Measurements from ENCODE around the gene TNS3. TPM values are rescaled to one million over a fixed set of nuclear protein-coding genes. Genes with fewer than 3 reads are reported as not detected.

TNS3 gene
- total and polyA plus RNA-seq, 4 experiments from 2014 or later = 0.11 to 3.2 (median 1.3) TPM; not detected in 1

DNA sequence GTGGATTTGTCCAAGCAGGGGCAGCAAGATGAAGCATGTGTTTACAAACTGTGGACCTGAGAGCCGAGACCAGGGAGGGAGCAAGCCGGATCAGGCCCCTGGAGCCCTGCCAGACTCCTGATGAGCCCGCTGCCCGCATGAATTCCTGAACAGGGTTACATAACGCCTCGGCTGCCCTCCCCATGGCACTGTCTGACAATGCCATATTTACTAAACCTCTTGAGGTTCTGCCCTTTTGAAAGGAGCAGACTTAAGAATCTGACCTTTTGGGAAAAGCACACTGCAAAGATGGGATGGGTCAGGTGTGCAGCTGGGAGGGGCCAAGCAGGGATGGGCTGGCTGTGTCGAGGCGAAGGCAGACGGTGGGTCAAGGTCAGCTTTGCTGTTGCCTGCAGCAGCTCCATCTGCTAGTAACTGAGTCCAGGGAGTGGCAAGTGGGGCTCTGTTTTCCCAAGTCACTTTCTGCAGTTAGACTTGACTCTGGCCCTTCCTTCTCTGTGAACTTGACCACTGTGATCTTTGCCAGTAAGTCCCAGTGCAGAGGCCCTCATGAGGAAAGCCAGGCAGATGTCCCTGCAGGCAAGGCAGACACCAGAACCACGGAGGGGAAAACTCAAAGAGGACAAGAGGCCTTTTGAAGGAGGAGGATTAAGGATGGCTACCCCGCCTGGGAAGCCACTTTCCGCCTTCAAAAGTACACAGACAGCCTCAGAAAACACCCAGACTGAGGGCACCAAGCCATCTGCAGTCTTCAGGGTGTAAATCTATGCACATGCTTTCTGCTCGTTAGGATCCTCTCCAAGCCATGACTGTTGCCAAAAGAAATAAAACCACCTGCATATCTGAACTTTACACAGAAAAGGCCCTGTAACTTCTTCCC lies 175.8 kb downstream of the TNS3 start:
- ChIA-PET CTCF (ENCODE audit: partially characterized antibody) (no interaction called here), POLR2A (ENCODE audit: partially characterized antibody) (no interaction called here)
- no peaks in the 10 kb centered on the region for H3K9me3 ChIP-seq (ENCODE audit: control insufficient read depth in 1 of 2, low read length in 2 of 2)
- Mint-ChIP-seq H3K27me3 (no peaks in the 10 kb centered on the region), H3K4me3 (no peak overlapping the region), H3K36me3 (no peaks in the 10 kb centered on the region), H3K9me3 (peaks cover 0 to 6% (median 0%) of the 10 kb centered on the region in 8 donors), H3K27ac (no peak overlapping the region), H3K4me1 (no peaks in the 10 kb centered on the region)
- intact Hi-C loops (cut with micrococcal nuclease) = no loop called here
- H3K4me1 ChIP-seq (ENCODE audit: insufficient read depth, low read length) = no peaks in the 10 kb centered on the region
- no peaks in the 10 kb centered on the region for H3K36me3 ChIP-seq (ENCODE audit: insufficient read depth, low read length)
- no peak for DNase-seq
- no peak overlapping the region for H3K4me3 ChIP-seq (ENCODE audit: low read length in 2 of 2)
- no peaks in the 10 kb centered on the region for H3K27me3 ChIP-seq (ENCODE audit: insufficient read depth, low read length)
- H3K27ac ChIP-seq (ENCODE audit: low read depth, low read length) = no peak overlapping the region

DNA sequence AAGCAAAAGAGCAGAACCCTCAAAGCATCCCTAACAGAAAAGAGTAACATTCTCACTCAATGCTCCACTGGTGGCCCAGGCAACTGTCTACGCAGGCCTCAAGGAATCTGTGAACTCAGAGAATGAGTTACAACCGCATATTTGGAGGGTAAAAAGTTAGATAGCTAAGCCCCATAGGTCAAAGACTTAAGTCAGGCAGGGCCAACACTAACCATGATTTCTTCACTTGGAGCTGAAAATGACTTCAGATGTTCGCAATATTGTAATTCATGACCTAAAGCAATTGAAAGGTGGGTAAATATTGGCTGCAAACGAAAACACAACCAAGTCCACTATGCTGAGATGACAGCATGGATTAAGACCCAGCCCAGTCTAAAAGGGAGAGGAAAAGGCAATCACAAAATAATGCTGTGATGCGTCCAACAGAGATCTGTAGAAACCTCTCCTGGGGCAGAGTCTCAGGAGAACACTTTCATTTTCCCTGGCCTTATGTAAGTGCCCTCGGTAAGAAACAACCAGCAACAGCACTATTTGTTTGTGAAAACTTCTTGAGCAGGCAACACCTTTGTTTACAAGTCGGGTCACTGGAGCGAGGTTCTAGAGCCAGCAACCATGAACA lies 176.5 kb downstream of the TNS3 start:
- H3K4me1 ChIP-seq (ENCODE audit: insufficient read depth, low read length) = no peaks in the 10 kb centered on the region
- H3K36me3 ChIP-seq (ENCODE audit: insufficient read depth, low read length) = no peaks in the 10 kb centered on the region
- no peak for DNase-seq
- Mint-ChIP-seq H3K36me3 (no peaks in the 10 kb centered on the region), H3K27me3 (no peaks in the 10 kb centered on the region), H3K9me3 (peaks cover 0 to 6% (median 0%) of the 10 kb centered on the region in 8 donors), H3K4me3 (no peak overlapping the region), H3K27ac (no peak overlapping the region), H3K4me1 (no peaks in the 10 kb centered on the region)
- intact Hi-C loops (cut with micrococcal nuclease) = no loop called here
- ChIA-PET CTCF (ENCODE audit: partially characterized antibody) (no interaction called here), POLR2A (ENCODE audit: partially characterized antibody) (no interaction called here)
- no peak overlapping the region for H3K4me3 ChIP-seq (ENCODE audit: low read length in 2 of 2)
- H3K27ac ChIP-seq (ENCODE audit: low read depth, low read length) = no peak overlapping the region
- no peaks in the 10 kb centered on the region for H3K9me3 ChIP-seq (ENCODE audit: control insufficient read depth in 1 of 2, low read length in 2 of 2)
- H3K27me3 ChIP-seq (ENCODE audit: insufficient read depth, low read length) = no peaks in the 10 kb centered on the region

DNA sequence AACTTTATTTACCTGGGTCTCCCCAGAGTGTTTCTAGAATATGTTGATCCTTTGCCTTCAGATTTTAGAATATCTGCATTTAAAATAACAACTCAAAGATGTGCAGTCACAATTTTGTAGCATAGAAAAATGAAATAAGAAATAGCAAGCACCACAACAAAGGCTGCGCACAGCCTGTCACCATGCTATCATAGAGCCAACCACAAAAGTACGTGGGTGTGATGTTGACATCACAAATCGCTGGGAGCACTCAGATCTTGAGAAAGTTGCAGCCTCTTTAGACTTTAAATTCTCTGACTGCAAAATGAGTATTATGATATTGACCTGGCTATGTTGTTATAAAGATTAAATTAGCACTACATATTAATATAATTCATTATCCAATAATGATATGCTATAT lies 177.9 kb downstream of the TNS3 start:
- Mint-ChIP-seq H3K27ac (no peak overlapping the region), H3K9me3 (peaks cover 0 to 6% (median 0%) of the 10 kb centered on the region in 8 donors), H3K36me3 (no peaks in the 10 kb centered on the region), H3K27me3 (no peaks in the 10 kb centered on the region), H3K4me3 (no peak overlapping the region), H3K4me1 (no peaks in the 10 kb centered on the region)
- Histone ChIP-seq H3K27ac (ENCODE audit: low read depth, low read length) (no peak overlapping the region), H3K27me3 (ENCODE audit: insufficient read depth, low read length) (no peaks in the 10 kb centered on the region), H3K4me3 (ENCODE audit: low read length in 2 of 2) (no peak overlapping the region), H3K9me3 (ENCODE audit: control insufficient read depth in 1 of 2, low read length in 2 of 2) (no peaks in the 10 kb centered on the region), H3K4me1 (ENCODE audit: insufficient read depth, low read length) (no peaks in the 10 kb centered on the region), H3K36me3 (ENCODE audit: insufficient read depth, low read length) (no peaks in the 10 kb centered on the region)
- ChIA-PET POLR2A (ENCODE audit: partially characterized antibody) (no interaction called here), CTCF (ENCODE audit: partially characterized antibody) (no interaction called here)
- no peak for DNase-seq
- intact Hi-C loops (cut with micrococcal nuclease) = no loop called here

DNA sequence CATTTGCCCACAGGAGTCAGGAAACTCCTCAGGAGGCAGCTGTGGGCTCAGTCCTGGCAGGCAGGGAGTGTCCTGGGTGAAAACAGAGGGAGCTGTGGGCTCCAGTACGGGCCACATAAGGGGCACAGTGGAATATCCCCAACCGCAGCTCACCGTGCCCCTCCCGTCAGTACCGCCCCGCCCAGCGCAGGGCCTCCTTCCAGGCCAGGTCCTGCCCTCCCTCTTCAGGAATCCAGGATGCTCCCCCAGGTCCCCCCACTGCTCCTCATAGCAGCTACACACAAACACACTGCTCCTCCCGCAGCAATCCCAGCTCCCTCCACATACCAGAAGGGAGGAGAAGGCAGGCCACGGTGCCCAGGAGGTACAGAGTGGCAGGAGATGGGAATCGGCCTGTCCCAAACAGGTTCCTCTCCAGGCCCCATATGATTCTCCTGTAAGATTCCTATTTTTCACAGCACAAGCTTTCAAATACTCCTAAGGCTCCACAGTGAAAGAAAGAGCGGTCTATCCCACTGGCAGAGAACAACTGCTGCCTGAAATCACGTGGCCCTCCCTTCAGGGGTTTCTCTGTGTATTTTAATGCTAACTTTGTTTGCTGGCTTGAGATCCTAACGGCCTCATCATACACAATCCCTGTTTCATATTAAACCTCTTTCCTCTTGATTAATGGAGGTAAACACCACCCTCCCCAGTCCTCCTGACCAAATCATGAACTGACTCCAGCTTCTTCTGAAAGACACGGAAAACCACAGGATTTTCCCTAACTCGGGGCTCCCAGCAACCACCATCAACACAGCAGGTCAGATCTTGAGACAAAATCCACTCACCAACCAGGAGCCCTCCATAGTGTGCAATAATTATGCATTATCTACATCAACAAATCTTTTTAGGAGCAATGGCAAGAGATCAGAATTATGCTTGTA lies 178.7 kb downstream of the TNS3 start:
- H3K27ac ChIP-seq (ENCODE audit: low read depth, low read length) = no peak overlapping the region
- no peaks in the 10 kb centered on the region for H3K9me3 ChIP-seq (ENCODE audit: control insufficient read depth in 1 of 2, low read length in 2 of 2)
- no peak overlapping the region for H3K4me3 ChIP-seq (ENCODE audit: low read length in 2 of 2)
- Mint-ChIP-seq H3K4me1 (no peaks in the 10 kb centered on the region), H3K9me3 (peaks cover 0 to 6% (median 0%) of the 10 kb centered on the region in 8 donors), H3K36me3 (no peaks in the 10 kb centered on the region), H3K27me3 (no peaks in the 10 kb centered on the region), H3K4me3 (no peak overlapping the region), H3K27ac (no peak overlapping the region)
- no peaks in the 10 kb centered on the region for H3K27me3 ChIP-seq (ENCODE audit: insufficient read depth, low read length)
- H3K36me3 ChIP-seq (ENCODE audit: insufficient read depth, low read length) = no peaks in the 10 kb centered on the region
- intact Hi-C loops (cut with micrococcal nuclease) = no loop called here
- ChIA-PET POLR2A (ENCODE audit: partially characterized antibody) (no interaction called here), CTCF (ENCODE audit: partially characterized antibody) (no interaction called here)
- no peaks in the 10 kb centered on the region for H3K4me1 ChIP-seq (ENCODE audit: insufficient read depth, low read length)
- no peak for DNase-seq

DNA sequence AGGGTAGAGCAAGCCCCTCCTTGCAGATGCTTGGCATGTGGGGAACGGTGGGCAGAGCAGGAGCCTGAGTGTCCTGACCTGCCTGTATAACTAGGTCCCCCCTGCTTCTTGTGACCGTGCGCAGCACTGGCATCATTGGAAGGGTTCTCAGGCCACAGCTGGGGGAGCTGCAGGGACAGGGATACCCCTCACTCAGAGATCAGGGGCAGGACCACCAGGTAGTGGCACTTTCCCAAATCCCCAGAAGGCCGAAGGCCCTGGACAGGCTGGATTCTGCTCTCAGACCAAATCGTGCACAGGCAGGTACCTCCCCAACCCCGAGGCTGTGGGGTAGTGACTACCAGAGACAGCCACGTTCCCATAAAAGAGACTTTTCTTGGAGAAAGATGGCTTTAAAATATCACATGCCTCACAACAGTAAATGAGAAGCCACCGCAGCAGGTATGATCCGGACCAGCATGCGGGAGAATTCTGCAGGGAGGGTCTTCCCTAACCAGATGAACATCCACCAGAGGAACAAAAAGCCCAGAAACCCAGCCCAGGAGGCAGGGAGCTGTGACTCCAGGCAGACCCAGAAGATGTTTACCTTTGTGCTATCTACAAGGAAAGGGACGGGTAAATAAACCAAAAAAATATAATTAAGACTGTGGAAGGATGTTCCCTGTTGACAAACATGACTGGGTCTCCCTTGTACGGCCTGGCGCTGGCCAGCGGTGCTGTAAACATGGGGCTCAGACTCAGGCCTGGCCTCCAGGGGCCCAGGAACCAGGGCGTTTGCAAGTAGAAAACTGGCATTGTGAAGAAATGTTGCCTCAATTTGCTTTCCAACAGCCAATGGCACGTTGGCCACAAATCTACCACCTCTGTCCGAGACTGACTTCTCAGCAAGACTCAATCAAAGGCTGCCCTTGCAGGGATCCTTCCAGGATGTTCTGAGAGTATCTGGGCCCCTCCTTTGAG lies 180.0 kb downstream of the TNS3 start:
- Mint-ChIP-seq H3K9me3 (peaks cover 0 to 5% (median 0%) of the 10 kb centered on the region in 8 donors), H3K4me1 (no peaks in the 10 kb centered on the region), H3K27ac (no peak overlapping the region), H3K4me3 (no peak overlapping the region), H3K27me3 (peaks cover 0 to 3% of the 10 kb centered on the region in 2 donors), H3K36me3 (no peaks in the 10 kb centered on the region)
- DNase-seq = no peak
- no peaks in the 10 kb centered on the region for H3K4me1 ChIP-seq (ENCODE audit: insufficient read depth, low read length)
- no peak overlapping the region for H3K27ac ChIP-seq (ENCODE audit: low read depth, low read length)
- H3K9me3 ChIP-seq (ENCODE audit: control insufficient read depth in 1 of 2, low read length in 2 of 2) = no peaks in the 10 kb centered on the region
- CTCF ChIA-PET (ENCODE audit: partially characterized antibody) = no interaction called here
- POLR2A ChIA-PET (ENCODE audit: partially characterized antibody) = no interaction called here
- intact Hi-C loops (cut with micrococcal nuclease) = no loop called here
- H3K36me3 ChIP-seq (ENCODE audit: insufficient read depth, low read length) = no peaks in the 10 kb centered on the region
- H3K4me3 ChIP-seq (ENCODE audit: low read length in 2 of 2) = no peak overlapping the region
- H3K27me3 ChIP-seq (ENCODE audit: insufficient read depth, low read length) = no peaks in the 10 kb centered on the region

DNA sequence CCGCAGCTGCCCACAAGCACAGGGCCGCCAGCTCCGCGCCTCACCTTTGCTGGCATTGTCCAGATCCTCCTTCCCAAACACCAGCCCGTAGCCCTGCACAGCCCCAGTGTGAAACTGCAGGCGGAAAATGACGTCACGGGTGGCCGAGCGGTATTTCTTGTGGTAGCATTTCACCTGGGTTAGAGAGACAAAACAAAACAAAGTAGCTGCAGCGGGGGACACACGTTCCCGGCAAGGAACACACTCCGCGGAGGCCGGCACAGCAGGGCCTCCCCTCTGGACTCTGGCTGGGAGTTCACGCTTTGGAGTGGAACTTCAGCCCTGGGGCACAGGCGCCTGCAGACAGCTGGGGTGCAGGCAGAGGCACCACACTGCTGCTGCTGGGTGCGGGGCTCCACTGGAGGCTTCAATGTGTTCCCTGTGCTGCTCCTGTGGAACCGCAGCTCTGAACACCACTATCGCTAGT lies 181.1 kb downstream of the TNS3 start:
- no peaks in the 10 kb centered on the region for H3K36me3 ChIP-seq (ENCODE audit: insufficient read depth, low read length)
- H3K27me3 ChIP-seq (ENCODE audit: insufficient read depth, low read length) = no peaks in the 10 kb centered on the region
- no peak overlapping the region for H3K27ac ChIP-seq (ENCODE audit: low read depth, low read length)
- no peaks in the 10 kb centered on the region for H3K9me3 ChIP-seq (ENCODE audit: control insufficient read depth in 1 of 2, low read length in 2 of 2)
- no peak overlapping the region for H3K4me3 ChIP-seq (ENCODE audit: low read length in 2 of 2)
- no peak overlapping the region for H3K27ac Mint-ChIP-seq
- no peaks in the 10 kb centered on the region for H3K36me3 Mint-ChIP-seq
- H3K4me1 Mint-ChIP-seq = no peaks in the 10 kb centered on the region
- ChIA-PET CTCF (ENCODE audit: partially characterized antibody) (no interaction called here), POLR2A (ENCODE audit: partially characterized antibody) (no interaction called here)
- peaks cover 0 to 3% of the 10 kb centered on the region in 2 donors for H3K27me3 Mint-ChIP-seq
- peaks cover 0 to 5% (median 0%) of the 10 kb centered on the region in 8 donors for H3K9me3 Mint-ChIP-seq
- no peak for DNase-seq
- no peaks in the 10 kb centered on the region for H3K4me1 ChIP-seq (ENCODE audit: insufficient read depth, low read length)
- intact Hi-C loops (cut with micrococcal nuclease) = no loop called here
- no peak overlapping the region for H3K4me3 Mint-ChIP-seq

Data from CD4-positive, alpha-beta memory T cell (primary cell).